Endothelial cell of umbilical vein (primary cell): Measurements from ENCODE around the gene SLC28A1. TPM values are rescaled to one million over a fixed set of nuclear protein-coding genes. Genes with fewer than 3 reads are reported as not detected.

ENCODE experiments used
- BruUV-seq: library from RNA; stranded (reverse); fragments of 400-500 nt; replicated peaks from 2 replicates; lab custom pipeline; 2021; lab: Mats Ljungman, UMichigan
- CTCF ChIA-PET: fragments of 300-600, 350-600 bp; sonication (Branson Sonifier 250); formaldehyde crosslinking; loops from one replicate; lab custom pipeline; 2021; ENCODE audit warnings: antibody characterized with exemption, inconsistent platforms; lab: Charles Lee
- POLR2A ChIA-PET: fragments of 300-600, 350-600 bp; sonication (Branson Sonifier 250); formaldehyde crosslinking; loops from one replicate; lab custom pipeline; 2021; ENCODE audit warnings: antibody characterized with exemption, inconsistent platforms; lab: Charles Lee
- DNase-seq: peaks from one replicate; pipeline ENCODE4 v3.0.0-alpha.2; 2011; ENCODE audit warnings: low read depth, low spot score
- FAIRE-seq: peaks from 2 replicates; lab custom pipeline; 2011; peaks lifted over from hg19 to GRCh38; lab: Jason Lieb, UNC
- H2AFZ ChIP-seq: 2 replicates; pipeline ENCODE4 v1.6.0; 2012; ENCODE audit warnings: low read depth, low read length, control low read depth, inconsistent platforms
- H3K27ac ChIP-seq: 2 replicates; pipeline ENCODE4 v1.5.1; 2011; ENCODE audit warnings: low read depth, mild to moderate bottlenecking, control low read depth, low read length, moderate library complexity; ENCODE audit not compliant: insufficient read depth
- H3K27me3 ChIP-seq, 2 experiments: 2 replicates each; pipeline versions ENCODE4 v1.6.0 to v1.6.1; 2011; ENCODE audit warnings: low read length in 2 of 2, mixed read lengths in 1 of 2; ENCODE audit not compliant: control insufficient read depth in 2 of 2, insufficient read depth in 2 of 2
- H3K36me3 ChIP-seq, 2 experiments: 2 replicates in 1 of 2; 3 replicates in 1 of 2; pipeline ENCODE4 v1.5.1; 2011; ENCODE audit warnings: low read length in 2 of 2, mild to moderate bottlenecking in 1 of 2, moderate library complexity in 1 of 2; ENCODE audit not compliant: control insufficient read depth in 2 of 2, insufficient read depth in 2 of 2; ENCODE audit errors: extremely low read depth in 1 of 2
- H3K4me1 ChIP-seq: 3 replicates; pipeline ENCODE4 v1.5.1; 2011; ENCODE audit warnings: mild to moderate bottlenecking, low read length; ENCODE audit not compliant: control insufficient read depth, insufficient read depth; ENCODE audit errors: extremely low read depth
- H3K4me2 ChIP-seq: 2 replicates; pipeline ENCODE4 v1.6.1; 2011; ENCODE audit warnings: low read length, control low read depth, mixed read lengths; ENCODE audit not compliant: insufficient read depth
- H3K4me3 ChIP-seq, 3 experiments: fragments of 200-600 bp in 1 of 3; sonication (generic), shearing (Covaris generic) in 1 of 3; replicated peaks in 1 of 3; 2 replicates each; pipeline ENCODE4 v1.5.1; 2011 to 2016; ENCODE audit warnings: control low read depth in 3 of 3, low read length in 3 of 3, mild to moderate bottlenecking in 2 of 3, inconsistent platforms in 1 of 3, low read depth in 1 of 3, moderate library complexity in 1 of 3; ENCODE audit not compliant: insufficient read depth in 1 of 3
- H3K79me2 ChIP-seq: 2 replicates; pipeline ENCODE4 v1.6.0; 2012; ENCODE audit warnings: low read length, inconsistent platforms; ENCODE audit not compliant: control insufficient read depth, insufficient read depth
- H3K9ac ChIP-seq: replicated peaks from 2 replicates; pipeline ENCODE3; 2011; ENCODE audit warnings: low read length, control low read depth; ENCODE audit not compliant: insufficient read depth; ENCODE audit errors: extremely low read depth
- H3K9me1 ChIP-seq: replicated peaks from 3 replicates; pipeline ENCODE4 v1.6.0; 2011; ENCODE audit warnings: mild to moderate bottlenecking, low read length; ENCODE audit not compliant: control insufficient read depth, insufficient read depth; ENCODE audit errors: extremely low read depth
- H3K9me3 ChIP-seq: replicated peaks from 2 replicates; pipeline ENCODE4 v1.5.1; 2012; ENCODE audit warnings: low read length, inconsistent platforms; ENCODE audit not compliant: control insufficient read depth, insufficient read depth
- H4K20me1 ChIP-seq: replicated peaks from 2 replicates; pipeline ENCODE3; 2011; ENCODE audit warnings: mild to moderate bottlenecking, low read length; ENCODE audit not compliant: control insufficient read depth, insufficient read depth; ENCODE audit errors: extremely low read depth
- EZH2 ChIP-seq: IDR thresholded peaks from 2 replicates; pipeline ENCODE4 v1.6.1; 2012; ENCODE audit warnings: borderline replicate concordance, low read depth, mild to moderate bottlenecking, moderate library complexity, low read length, inconsistent platforms; ENCODE audit not compliant: severe bottlenecking
- FOS ChIP-seq: IDR thresholded peaks from 2 replicates; pipeline ENCODE4 v1.6.1; 2011; ENCODE audit warnings: mild to moderate bottlenecking, low read length, moderate library complexity, borderline replicate concordance; ENCODE audit not compliant: insufficient read depth
- GATA2 ChIP-seq: IDR thresholded peaks from 2 replicates; pipeline ENCODE4 v1.7.0; 2011; ENCODE audit warnings: low read depth, mild to moderate bottlenecking, moderate library complexity, mixed read lengths, low read length; ENCODE audit not compliant: insufficient read length, insufficient read depth
- JUN ChIP-seq: IDR thresholded peaks from 2 replicates; pipeline ENCODE4 v1.6.1; 2011; ENCODE audit warnings: borderline replicate concordance, low read depth; ENCODE audit not compliant: insufficient read length, insufficient read depth
- MYC ChIP-seq: IDR thresholded peaks from one replicate; pipeline ENCODE4 v1.6.1; 2011; ENCODE audit warnings: mild to moderate bottlenecking, low read depth, low read length
- POLR2A ChIP-seq: IDR thresholded peaks from 2 replicates; pipeline ENCODE4 v1.6.1; 2012; ENCODE audit warnings: low read depth, mild to moderate bottlenecking, control low read depth, low read length
- POLR2AphosphoS5 ChIP-seq: IDR thresholded peaks from 2 replicates; pipeline ENCODE4 v1.6.1; 2012; ENCODE audit warnings: low read depth, mild to moderate bottlenecking, control low read depth, low read length, moderate library complexity; ENCODE audit not compliant: insufficient read depth
- dilution Hi-C: fragments of 300-500 bp; cut with MboI; formaldehyde crosslinking; loops from one replicate; pipeline ENCODE4 v1.15.0; 2019; ENCODE audit warnings: low sequenced_read_pairs; ENCODE audit not compliant: extremely low pct_ligation_motif_present
- intact Hi-C: fragments of 100-400 bp; cut with micrococcal nuclease; formaldehyde crosslinking; loops from one replicate; pipeline ENCODE4 v1.10.0; 2022
- polyA plus RNA-seq, 4 experiments: library from polyadenylated mRNA; depleted of rRNA in 3 of 4; stranded (reverse) in 3 of 4; unstranded in 1 of 4; fragments of >200 nt; gene quantifications; 2 replicates each; pipeline versions ENCODE4 v1.2.1 to v1.2.3, GENCODE V29; 2011 to 2012; ENCODE audit warnings: missing spikeins in 1 of 4
- total RNA-seq: library from RNA; stranded (reverse); gene quantifications from 2 replicates; pipeline ENCODE4 v1.2.3, GENCODE V29; 2021
- TF ChIP-seq, protein P1 (sequence below), 2 donors: IDR thresholded peaks; 1 replicate in 1 of 2; 2 replicates in 1 of 2; pipeline ENCODE4 v1.5.1; 2011; ENCODE audit warnings: low read length in 2 of 2, mild to moderate bottlenecking in 2 of 2, moderate library complexity in 2 of 2, control low read depth in 1 of 2, inconsistent platforms in 1 of 2, low read depth in 1 of 2; ENCODE audit not compliant: insufficient read depth in 1 of 2; ENCODE audit errors: extremely low read depth in 1 of 2
- TF ChIP-seq, protein P2 (sequence below): IDR thresholded peaks from 2 replicates; pipeline ENCODE4 v1.6.1; 2011; ENCODE audit not compliant: insufficient read depth, insufficient read length

Gene SLC28A1
- total and polyA plus RNA-seq, 2 donors (not counting 3 experiments of a cell fraction or from before 2014, with no cell fraction given), result not detected

DNA sequence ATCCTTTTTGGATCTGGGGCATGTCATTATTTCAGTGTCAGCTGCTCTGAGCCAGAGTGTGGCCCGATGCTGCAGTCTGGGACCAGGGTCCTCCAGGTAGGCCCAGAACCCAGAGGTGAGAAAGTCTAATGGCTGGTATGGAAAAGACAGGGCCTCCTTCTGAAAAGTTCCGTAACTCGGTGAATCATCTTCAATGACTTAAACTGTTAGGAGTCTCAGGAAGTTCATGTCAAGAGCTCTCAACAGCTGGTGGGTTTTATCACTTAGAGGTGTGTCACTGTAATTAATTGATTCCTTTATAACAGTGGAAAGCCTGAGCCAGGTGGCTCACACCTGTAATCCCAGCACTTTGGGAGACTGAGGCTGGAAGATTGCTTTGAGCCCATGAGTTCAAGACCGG, 68.7 kb downstream of the SLC28A1 start:
- peaks cover 17% of the 10 kb centered on the region for H3K4me1 ChIP-seq
- BruUV-seq, result no TSS peak
- H3K4me3 ChIP-seq, result no peak overlapping the region
- H3K9ac ChIP-seq, result no peak overlapping the region
- intact Hi-C loops (no loop called here), dilution Hi-C loops (loop anchor here (25.0 kb wide), 1 partner anchor 116 kb away; no protein-coding TSS in a partner anchor)
- ChIA-PET CTCF (interaction anchor here (1.1 to 5.4 kb wide), 8 partner anchors 13 to 365 kb away, joined by 3 to 70 read pairs (median 6); no protein-coding TSS in a partner anchor), POLR2A (no interaction called here)
- H2AFZ ChIP-seq, result no peak overlapping the region
- no peaks in the 10 kb centered on the region for H4K20me1 ChIP-seq
- H3K27me3 ChIP-seq, result no peaks in the 10 kb centered on the region
- no peak for FAIRE-seq
- H3K9me3 ChIP-seq, result no peaks in the 10 kb centered on the region
- H3K27ac ChIP-seq, result no peak overlapping the region
- H3K79me2 ChIP-seq, result no peaks in the 10 kb centered on the region
- H3K9me1 ChIP-seq, result no peaks in the 10 kb centered on the region
- no peaks in the 10 kb centered on the region for H3K36me3 ChIP-seq
- TF ChIP-seq POLR2A (no peak), FOS (no peak), MYC (no peak), JUN (no peak), GATA2 (no peak), POLR2AphosphoS5 (no peak), EZH2 (no peak)
- TF ChIP-seq, protein P1, sequence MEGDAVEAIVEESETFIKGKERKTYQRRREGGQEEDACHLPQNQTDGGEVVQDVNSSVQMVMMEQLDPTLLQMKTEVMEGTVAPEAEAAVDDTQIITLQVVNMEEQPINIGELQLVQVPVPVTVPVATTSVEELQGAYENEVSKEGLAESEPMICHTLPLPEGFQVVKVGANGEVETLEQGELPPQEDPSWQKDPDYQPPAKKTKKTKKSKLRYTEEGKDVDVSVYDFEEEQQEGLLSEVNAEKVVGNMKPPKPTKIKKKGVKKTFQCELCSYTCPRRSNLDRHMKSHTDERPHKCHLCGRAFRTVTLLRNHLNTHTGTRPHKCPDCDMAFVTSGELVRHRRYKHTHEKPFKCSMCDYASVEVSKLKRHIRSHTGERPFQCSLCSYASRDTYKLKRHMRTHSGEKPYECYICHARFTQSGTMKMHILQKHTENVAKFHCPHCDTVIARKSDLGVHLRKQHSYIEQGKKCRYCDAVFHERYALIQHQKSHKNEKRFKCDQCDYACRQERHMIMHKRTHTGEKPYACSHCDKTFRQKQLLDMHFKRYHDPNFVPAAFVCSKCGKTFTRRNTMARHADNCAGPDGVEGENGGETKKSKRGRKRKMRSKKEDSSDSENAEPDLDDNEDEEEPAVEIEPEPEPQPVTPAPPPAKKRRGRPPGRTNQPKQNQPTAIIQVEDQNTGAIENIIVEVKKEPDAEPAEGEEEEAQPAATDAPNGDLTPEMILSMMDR (IDR thresholded peaks at IDR 0.05; ENCODE audit: extremely low read depth in 1 of 2, insufficient read depth in 1 of 2, low read depth in 1 of 2, low read length in 2 of 2), result no peak
- TF ChIP-seq, protein P2, sequence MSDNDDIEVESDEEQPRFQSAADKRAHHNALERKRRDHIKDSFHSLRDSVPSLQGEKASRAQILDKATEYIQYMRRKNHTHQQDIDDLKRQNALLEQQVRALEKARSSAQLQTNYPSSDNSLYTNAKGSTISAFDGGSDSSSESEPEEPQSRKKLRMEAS, result no peak
- H3K4me2 ChIP-seq, result no peak overlapping the region
- no peak for DNase-seq
